Inferior parietal cortex (tissue), 1 donor: ENCODE data around the gene NT5C2.
A peak's percentile ranks its signal among the peaks of the same experiment; 100 is the strongest.
"Not testable (repeated sequence)": the region's sequence is repeated elsewhere in the genome, so short reads cannot be mapped to it uniquely, and the experiment has no call there.

ENCODE experiments used
- DNase-seq: peaks from one replicate; pipeline ENCODE4 v3.0.0-alpha.2; 2016; ENCODE audit errors: extremely low spot score

NT5C2 gene

DNA sequence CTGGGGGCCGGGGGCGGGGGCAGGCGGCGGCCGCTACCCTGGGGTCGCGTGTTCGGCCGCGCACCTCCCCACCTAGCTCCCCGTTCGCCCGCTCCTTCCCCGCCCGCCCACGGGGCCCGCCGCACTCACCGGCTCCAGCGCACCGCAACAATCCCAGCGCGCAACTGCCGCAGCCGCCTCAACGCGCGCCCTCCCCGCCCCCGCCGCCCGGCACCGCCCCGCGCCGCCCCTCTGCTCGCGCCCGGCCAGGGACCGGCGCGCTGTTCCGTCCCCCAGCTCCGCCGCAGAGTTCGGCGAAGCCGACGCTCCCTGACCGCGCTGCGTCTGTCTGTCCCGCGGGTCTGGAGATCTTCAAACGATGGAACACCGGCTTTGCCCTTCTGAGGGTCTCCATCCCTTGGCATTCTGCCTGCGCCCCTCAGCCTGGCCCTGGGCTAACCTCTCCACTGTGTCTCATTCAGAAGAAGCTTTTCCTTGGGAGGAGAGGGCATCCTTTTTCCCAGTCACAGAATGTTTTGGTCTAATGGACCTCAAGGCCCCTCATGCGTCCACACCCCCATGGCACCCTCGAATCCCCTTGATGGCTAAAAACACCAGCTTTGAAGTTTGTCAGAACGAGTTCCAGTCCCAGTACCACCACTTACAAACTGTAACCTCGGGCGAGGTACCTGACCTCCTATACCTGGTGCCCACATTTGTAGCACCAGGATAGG lies at the start of gene NT5C2:
NT5C2 (minus strand) TSS at position 166 of the 713 bp plus-strand sequence. CDS start 18,314 bp downstream, outside the sequence.
- peak; percentile 46 for DNase-seq

GRCh38 chr10:103241262-103242011 lies 48.4 kb upstream of the NT5C2 start:
- peak; percentile 19 for DNase-seq

GRCh38 chr10:103238506-103239252 lies 45.6 kb upstream of the NT5C2 start:
- no peak for DNase-seq

- no peak for DNase-seq
Observed at GRCh38 chr10:103235775-103236174, 42.7 kb upstream of the NT5C2 start.

DNA sequence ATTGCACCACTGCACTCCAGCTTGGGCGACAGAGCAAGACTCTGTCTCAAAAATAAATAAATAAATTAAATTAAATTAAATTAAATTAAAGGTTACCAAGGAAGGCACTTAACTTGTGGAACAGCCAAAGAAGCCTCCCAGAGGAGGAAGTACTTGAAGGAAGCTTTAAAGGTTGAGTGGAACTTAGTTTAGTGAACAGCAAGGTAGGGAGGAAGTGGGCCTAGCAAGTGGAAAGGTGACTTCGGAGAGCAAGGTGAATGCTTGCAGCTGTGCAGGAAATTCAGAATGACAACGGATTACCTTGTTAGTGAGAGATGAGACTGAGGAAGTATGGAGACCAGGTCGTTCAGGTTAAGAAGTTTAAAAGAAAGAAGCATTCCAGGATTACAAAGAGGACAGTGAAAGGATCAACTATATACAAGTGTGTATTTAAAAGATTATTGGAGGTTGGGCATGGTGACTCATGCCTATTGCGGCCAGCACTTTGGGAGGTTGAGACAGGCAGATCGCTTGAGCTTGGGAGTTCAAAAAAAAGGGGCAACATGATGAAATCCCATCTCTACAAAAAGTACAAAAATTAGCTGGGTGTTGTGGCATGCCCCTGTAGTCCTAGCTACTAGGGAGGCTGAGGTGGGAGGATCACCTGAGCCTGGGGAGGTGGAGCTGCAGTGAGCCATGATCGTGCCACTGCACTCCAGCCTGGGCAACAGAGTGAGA lies 39.9 kb upstream of the NT5C2 start:
- no peak for DNase-seq

- DNase-seq = no peak
Observed at GRCh38 chr10:103232131-103232673, 39.1 kb upstream of the NT5C2 start.

- DNase-seq = no peak
Observed at GRCh38 chr10:103231047-103231551, 38.0 kb upstream of the NT5C2 start.

- no peak for DNase-seq
Observed at GRCh38 chr10:103227416-103227815, 34.3 kb upstream of the NT5C2 start.

DNA sequence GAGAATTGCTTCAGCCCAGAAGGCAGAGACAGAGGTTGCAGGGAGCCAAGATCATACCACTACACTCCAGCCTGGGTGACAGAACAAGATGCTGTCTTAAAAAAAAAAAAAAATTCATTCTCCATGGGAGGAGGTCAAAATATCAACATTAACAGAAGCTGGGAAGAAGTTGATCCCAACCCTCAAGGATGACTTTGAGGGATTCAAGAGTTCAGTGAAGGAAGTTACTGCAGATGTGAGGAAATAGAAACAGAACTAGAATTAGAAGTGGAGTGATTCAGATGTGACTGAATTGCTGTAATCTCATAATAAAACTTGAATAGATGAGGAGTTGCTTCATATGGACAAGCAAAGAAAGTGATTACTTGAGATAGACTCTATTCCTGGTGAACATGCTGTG lies 32.9 kb upstream of the NT5C2 start:
- no peak for DNase-seq

- not testable (repeated sequence) for DNase-seq
Observed at GRCh38 chr10:103224721-103225120, 31.6 kb upstream of the NT5C2 start.

DNA sequence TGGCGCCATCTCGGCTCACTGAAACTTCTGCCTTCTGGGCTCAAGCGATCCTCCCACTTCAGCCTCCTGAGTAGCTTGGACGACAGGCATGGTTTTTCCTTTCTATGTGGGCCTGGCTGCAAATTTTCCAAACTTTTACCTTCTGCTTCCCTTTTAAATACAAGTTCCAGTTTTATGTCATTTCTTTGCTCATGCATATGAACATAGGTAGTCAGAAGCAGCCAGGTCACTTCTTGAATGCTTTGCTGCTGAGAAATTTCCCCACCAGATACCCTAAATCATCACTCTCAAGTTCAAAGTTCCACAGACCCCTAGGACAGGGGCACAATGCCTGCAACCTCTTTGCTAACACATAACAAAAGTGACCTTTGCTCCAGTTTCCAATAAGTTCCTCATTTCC lies 31.1 kb upstream of the NT5C2 start:
- no peak for DNase-seq

GRCh38 chr10:103216362-103216761 lies 23.3 kb upstream of the NT5C2 start:
- DNase-seq = not testable (repeated sequence)

GRCh38 chr10:103215601-103216000 lies 22.5 kb upstream of the NT5C2 start:
- DNase-seq = no peak

DNA sequence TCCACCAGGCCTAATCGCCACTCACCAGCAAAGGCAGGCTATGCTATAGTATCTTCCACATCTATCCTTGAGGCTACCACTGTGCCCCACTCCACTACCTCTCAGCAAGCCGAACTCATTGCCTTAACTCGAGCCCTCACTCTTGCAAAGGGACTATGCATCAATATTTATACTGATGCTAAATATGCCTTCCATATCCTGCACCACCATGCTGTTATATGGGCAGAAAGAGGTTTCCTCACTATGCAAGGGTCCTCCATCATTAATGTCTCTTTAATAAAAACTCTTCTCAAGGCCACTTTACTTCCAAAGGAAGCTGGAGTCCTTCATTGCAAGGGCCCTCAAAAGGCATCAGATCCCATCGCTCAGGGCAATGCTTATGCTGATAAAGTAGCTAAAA lies 17.2 kb upstream of the NT5C2 start:
- DNase-seq = not testable (repeated sequence)

DNA sequence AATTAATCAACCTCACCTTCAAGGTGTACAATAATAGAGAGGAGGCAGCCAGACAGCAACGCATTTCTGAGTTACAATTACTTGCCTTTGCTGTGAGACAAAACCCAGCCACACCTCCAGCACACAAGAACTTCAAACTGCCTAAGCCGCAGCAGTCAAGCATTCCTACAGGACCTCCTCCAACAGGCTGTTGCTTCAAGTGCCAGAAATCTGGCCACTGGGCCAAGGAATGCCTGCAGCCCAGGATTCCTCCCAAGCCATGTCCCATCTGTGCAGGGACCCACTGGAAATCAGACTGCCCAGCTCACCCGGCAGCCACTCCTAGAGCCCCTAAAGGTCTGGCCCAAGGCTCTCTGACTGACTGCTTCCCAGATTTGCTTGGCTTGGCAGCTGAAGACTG lies 14.6 kb upstream of the NT5C2 start:
- not testable (repeated sequence) for DNase-seq

DNA sequence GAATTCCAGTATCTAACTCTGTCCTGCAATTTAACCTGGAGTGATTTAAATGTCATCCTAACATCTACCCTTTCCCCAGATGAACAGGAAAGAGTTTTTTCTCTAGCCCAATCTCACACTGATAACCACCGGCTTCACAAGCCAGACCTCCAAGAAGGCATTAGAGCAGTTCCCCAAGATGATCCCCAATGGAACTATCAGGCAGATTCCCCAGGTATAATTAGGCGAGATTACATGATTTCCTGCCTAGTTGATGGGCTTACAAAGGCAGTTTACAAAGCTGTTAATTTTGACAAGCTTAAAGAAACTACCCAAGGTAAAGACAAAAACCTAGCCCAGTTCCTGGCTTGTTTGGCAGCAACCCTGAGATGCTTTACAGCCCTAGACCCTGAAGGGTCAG lies 14.1 kb upstream of the NT5C2 start:
- DNase-seq = no peak

DNA sequence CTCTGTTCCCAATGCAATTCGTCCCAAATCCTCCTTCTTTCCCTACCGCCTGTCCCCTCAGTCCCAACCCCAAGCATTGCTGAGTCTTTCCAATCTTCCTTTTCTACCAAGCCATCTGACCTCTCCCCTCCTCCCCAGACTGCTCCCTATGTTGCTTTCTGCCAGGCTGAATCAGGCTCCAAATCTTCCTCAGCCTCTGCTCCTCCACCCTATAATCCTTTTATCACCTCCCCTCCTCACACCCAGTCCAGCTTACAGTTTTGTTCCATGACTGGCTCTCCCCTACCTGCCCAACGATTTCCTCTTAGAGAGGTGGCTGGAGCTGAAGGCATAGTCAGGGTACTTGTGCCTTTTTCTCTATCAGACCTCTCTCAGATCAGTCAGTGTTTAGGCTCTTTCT lies 13.6 kb upstream of the NT5C2 start:
- not testable (repeated sequence) for DNase-seq

GRCh38 chr10:103205401-103205800 lies 12.3 kb upstream of the NT5C2 start:
- DNase-seq = not testable (repeated sequence)

- DNase-seq = no peak
Observed at GRCh38 chr10:103204353-103205255, 11.5 kb upstream of the NT5C2 start.

- DNase-seq = no peak
Observed at GRCh38 chr10:103203466-103203865, 10.4 kb upstream of the NT5C2 start.
